ENCODE measurements around the gene UBAC2.

UBAC2 gene

GRCh38 chr13:99270518-99270917, 69.9 kb downstream of the UBAC2 start:
- Histone ChIP-seq H3K27ac (peak overlapping the region in 1 of 2 donors; percentile 64), H3K4me3 (no peak overlapping the region)
- no peak for TF ChIP-seq CTCF (IDR thresholded peaks at IDR 0.05)
- no peak for DNase-seq (ENCODE audit: low spot score)

GRCh38 chr13:99271249-99271648, 70.6 kb downstream of the UBAC2 start:
- no peak for DNase-seq (ENCODE audit: low spot score)
- no peak for TF ChIP-seq CTCF (IDR thresholded peaks at IDR 0.05)
- Histone ChIP-seq H3K4me3 (no peak overlapping the region), H3K27ac (peak overlapping the region in 1 of 2 donors; percentile 64)

- no peak overlapping the region for H3K4me3 ChIP-seq
- no peak overlapping the region for H3K27ac ChIP-seq
- TF ChIP-seq CTCF (IDR thresholded peaks at IDR 0.05): no peak
- no peak for DNase-seq (ENCODE audit: low spot score)
These were observed 71.8 kb downstream of the UBAC2 start for GRCh38 chr13:99272481-99272880.

- Histone ChIP-seq H3K27ac (no peak overlapping the region), H3K4me3 (no peak overlapping the region)
- TF ChIP-seq CTCF (IDR thresholded peaks at IDR 0.05): no peak
- DNase-seq (ENCODE audit: low spot score): no peak
These were observed 72.5 kb downstream of the UBAC2 start for GRCh38 chr13:99273128-99273527.

- no peak for DNase-seq (ENCODE audit: low spot score)
- TF ChIP-seq CTCF (IDR thresholded peaks at IDR 0.05): no peak
- no peak overlapping the region for H3K27ac ChIP-seq
- H3K4me3 ChIP-seq: no peak overlapping the region
These were observed 74.4 kb downstream of the UBAC2 start for GRCh38 chr13:99275093-99275469.

- no peak overlapping the region for H3K4me3 ChIP-seq
- H3K27ac ChIP-seq: no peak overlapping the region
- TF ChIP-seq CTCF (IDR thresholded peaks at IDR 0.05): no peak
- no peak for DNase-seq (ENCODE audit: low spot score)
These were observed 76.1 kb downstream of the UBAC2 start for GRCh38 chr13:99276706-99277105.

GRCh38 chr13:99277629-99278028, 77.0 kb downstream of the UBAC2 start:
- no peak for DNase-seq (ENCODE audit: low spot score)
- no peak for TF ChIP-seq CTCF (IDR thresholded peaks at IDR 0.05)
- H3K27ac ChIP-seq: no peak overlapping the region
- no peak overlapping the region for H3K4me3 ChIP-seq

Data from coronary artery (tissue), 2 donors.